Measurements from ENCODE around the gene WWP2. TPM values are rescaled to one million over a fixed set of nuclear protein-coding genes. Genes with fewer than 3 reads are reported as not detected.

Gene WWP2
- 14.8 and 15.4 TPM in 2 replicates for total RNA-seq

DNA sequence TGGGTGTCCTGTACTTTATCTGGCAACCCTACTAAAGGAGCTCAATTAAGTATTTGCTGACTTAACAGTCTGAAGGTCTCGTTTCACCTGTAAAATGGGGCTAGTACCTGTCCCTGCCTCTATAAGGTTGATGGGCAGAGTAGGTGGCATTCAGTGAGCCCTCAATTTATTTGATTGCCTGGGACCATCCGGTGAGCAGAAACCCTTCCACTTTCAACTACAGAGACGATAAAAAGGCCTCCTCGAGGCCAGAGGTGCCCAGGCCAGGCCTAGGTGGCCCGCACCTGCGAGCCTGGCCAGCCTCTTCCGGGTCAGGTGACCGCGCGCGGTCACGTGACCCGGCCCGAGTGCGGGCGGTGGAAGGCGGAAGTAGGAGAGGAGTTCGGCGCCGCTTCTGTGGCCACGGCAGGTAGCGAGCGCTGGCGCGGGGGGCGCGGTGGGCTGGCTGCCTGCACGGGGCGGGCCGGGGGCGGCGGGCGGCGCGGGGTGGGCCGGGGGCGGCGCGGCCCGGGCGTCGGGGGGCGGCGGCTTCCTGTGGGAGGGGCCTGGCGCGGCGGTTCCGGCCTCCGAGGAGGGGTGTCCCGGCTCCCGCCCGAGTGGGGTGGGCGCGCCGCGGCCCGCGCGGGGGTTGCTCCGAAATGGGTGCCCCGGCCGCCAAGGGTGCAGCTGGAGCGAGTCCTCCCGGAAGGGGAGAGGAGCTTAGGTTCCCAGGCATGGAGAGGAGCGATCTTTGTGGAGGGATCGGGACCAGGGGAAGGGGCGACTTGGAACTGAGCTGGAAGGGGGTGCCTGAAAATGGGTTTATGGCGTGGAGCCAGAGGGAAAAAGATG is at the start of gene WWP2:
Gene WWP2, plus strand, starts transcription at position 350 of the 831 bp plus-strand sequence. CDS start 24,679 bp downstream, outside the sequence.

DNA sequence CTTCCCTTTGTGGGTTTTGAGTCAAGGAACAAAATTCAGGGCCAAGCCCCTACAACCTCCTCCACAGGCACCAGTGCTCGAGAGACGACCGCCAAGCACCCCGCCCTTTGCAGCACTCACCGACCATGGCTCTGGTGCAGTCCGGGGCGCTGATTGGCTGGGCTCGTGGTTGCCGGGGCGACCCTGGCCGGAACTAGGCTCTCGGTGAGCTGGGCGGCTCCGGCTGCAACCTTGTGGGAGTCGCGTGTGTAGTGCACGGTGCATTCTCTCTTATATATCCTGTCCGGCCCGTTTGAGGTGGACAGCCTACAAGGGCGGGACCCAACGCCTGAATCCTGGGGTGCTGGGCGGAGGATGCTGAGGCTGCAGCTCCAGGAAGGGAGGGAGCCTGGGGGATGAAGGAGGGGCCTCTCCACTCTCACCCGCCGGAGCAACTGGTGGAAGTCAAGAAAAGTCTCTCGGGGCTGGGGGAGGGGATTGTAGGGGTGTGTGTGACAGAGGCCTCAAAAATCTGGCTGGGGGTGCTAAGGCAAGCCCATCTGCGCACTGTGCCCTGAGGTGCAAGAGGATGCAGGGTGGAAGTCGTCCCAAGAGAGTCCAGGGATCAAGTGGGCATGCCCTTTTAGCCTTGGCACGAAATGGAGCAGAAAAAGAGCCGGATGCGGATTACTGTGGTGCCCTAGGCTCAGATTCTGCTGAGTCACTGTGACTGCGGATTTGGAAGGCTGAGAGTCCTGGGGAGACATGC is 35.6 kb upstream of the WWP2 start, which contains the start of gene NQO1:
Gene NQO1, minus strand, starts transcription at position 248 of the 748 bp plus-strand sequence. Its CDS starts 121 bp downstream, at position 127.

DNA sequence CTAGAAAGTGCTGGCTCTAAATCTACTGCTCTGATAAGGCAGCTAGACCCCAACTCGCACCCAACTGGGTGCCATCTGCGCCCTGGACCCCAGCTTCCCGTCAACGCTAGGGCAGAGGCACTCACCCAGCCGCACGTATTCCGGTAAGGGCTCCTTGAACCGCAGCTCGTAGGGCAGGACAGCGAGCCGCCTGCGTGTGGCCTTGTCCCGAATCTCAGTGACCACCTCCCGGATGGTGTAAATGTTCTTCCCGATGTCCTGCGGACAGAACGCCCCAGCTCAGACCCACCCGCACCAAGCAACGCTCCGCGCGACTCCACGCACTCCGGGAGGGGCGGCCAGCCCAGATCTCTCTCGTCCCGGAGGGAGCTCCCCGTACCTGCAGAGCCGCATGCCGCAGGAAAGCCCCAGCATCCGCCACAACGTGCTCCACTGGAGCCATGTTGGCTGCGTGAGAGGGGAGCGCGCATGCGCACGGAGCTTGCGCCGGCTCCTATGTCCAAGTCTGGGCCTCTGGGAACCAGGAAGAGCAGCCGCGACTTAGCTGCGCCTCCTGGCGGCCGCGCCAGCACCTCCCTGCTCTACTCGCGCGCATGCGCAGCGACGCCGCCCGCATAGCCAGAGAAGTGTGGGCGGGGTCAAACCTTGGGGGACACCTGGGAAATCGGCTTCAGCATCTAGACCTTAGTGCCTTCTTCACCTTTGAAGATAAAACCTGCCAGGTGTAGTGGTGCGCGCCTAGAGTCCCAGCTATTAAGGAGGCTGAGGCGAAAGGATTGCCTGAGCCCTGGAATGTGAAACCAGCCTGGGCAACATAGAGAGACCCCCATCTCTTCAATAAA is 7.4 kb upstream of the WWP2 start, which contains the start of gene NOB1:
Gene NOB1, minus strand, starts transcription at position 458 of the 842 bp plus-strand sequence. Its CDS starts 16 bp downstream, at position 442.

GRCh38 chr16:69951017-69951671 is 189.0 kb downstream of the WWP2 start, which contains the start of gene CLEC18A:
Gene CLEC18A, plus strand, starts transcription at chr16:69951334. Its CDS starts 33 bp downstream, at chr16:69951367.

Other genes starting within 250 kb of the WWP2 start
- gene NFAT5, start 196.4 kb upstream of the WWP2 start, total RNA-seq: 3.5 and 5.9 TPM in 2 replicates
- gene NQO1, start 35.8 kb upstream of the WWP2 start, total RNA-seq: 228 and 312 TPM in 2 replicates
- gene NOB1, start 7.4 kb upstream of the WWP2 start, total RNA-seq: 42.6 and 50.1 TPM in 2 replicates
- 0.08 and 0.16 TPM in 2 replicates for gene CLEC18A, start 189.0 kb downstream of the WWP2 start, total RNA-seq

Measured in hair follicular keratinocyte (primary cell).